ENCODE measurements around the gene SLCO2A1. TPM values are rescaled to one million over a fixed set of nuclear protein-coding genes. Genes with fewer than 3 reads are reported as not detected.

The SLCO2A1 gene
- total RNA-seq, 3 donors from 2014 or later, result 4.2 to 11.1 (median 7.5) TPM

DNA sequence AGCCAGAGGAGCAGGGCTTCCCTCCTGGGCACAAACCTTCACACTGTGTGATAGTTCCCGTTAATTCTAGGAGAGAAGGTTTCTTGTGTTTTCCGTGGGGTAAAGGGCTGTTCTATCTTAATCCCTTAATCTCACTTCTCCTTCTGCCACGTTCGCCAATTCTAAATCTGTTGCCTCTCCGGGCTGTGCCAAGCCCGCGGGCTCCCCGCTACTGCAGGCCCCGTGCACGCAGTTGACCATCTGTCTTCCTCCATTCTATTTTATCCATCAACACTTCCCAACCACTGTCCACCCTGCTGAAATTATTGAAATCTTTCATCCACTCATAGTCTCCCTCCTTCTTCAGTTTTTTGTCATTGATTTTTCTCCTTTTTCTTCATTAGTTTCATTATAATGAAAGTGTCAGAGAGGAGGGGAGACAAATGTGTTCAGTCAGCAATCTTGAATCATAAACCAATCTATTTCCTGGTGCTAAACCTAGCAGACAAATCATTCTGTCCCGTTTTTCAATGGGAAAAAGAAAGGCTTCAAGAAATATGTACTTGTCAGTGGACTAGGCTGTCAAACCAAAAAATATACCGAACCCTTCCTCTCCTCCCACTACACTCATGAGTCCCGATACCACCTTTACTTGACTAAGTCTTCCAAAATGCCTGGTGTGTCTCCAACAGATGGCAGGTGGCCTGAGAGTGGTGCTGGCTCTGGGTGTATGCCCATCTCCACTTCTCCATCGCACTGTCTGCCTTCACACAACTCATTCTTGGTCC, 39.6 kb downstream of the SLCO2A1 start:
- Histone ChIP-seq H3K27ac (peak overlapping the region in 1 of 2 donors; percentile 3), H3K27me3 (no peaks in the 10 kb centered on the region), H3K4me3 (no peak overlapping the region)

DNA sequence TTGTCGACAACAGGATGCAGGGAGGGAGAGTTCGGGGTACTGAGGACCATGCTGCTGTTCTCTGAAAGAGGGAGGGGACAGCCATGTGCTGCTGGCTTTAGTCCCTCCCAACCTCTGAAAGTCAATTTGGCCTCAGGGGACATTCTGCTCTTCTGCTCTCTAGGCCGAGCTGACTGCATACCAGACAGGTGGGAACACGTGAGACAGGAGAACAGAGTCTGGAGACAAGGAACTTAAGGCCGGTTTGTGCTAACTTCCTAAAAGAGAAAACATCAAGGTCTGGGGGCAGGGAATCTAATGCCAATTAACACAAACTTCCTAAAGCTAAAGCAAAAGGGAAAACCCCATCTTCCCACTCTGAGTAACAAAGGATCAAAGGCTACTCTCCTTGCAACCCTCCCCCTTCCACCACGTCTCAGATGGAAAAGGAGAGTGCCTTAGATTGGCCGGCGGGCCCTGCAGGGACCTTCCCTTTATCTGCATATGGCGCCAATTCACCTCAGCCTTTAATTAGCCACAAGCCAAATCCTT, 41.0 kb downstream of the SLCO2A1 start:
- H3K27me3 ChIP-seq, result no peaks in the 10 kb centered on the region
- H3K4me1 ChIP-seq, result no peaks in the 10 kb centered on the region
- no peak overlapping the region for H3K4me3 ChIP-seq
- H3K36me3 ChIP-seq, result no peaks in the 10 kb centered on the region
- H3K9me3 ChIP-seq, result no peaks in the 10 kb centered on the region
- H3K27ac ChIP-seq, result peak overlapping the region in 1 of 2 donors; percentile 17
- peak in 1 of 2 donors; percentile 61 for DNase-seq (ENCODE audit: low spot score in 2 of 2)
- intact Hi-C loops (cut with DNase I; ENCODE audit: low total_unique reads), result no loop called here
- TF ChIP-seq, protein P1, sequence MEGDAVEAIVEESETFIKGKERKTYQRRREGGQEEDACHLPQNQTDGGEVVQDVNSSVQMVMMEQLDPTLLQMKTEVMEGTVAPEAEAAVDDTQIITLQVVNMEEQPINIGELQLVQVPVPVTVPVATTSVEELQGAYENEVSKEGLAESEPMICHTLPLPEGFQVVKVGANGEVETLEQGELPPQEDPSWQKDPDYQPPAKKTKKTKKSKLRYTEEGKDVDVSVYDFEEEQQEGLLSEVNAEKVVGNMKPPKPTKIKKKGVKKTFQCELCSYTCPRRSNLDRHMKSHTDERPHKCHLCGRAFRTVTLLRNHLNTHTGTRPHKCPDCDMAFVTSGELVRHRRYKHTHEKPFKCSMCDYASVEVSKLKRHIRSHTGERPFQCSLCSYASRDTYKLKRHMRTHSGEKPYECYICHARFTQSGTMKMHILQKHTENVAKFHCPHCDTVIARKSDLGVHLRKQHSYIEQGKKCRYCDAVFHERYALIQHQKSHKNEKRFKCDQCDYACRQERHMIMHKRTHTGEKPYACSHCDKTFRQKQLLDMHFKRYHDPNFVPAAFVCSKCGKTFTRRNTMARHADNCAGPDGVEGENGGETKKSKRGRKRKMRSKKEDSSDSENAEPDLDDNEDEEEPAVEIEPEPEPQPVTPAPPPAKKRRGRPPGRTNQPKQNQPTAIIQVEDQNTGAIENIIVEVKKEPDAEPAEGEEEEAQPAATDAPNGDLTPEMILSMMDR (IDR thresholded peaks at IDR 0.05), result no peak
- no peak for TF ChIP-seq POLR2AphosphoS5 (IDR thresholded peaks at IDR 0.05)
- TF ChIP-seq POLR2A (IDR thresholded peaks at IDR 0.05), result no peak

More for the DNA sequence above, 39.6 kb downstream of the SLCO2A1 start:
- no peak for TF ChIP-seq POLR2AphosphoS5 (IDR thresholded peaks at IDR 0.05)
- no peak for TF ChIP-seq POLR2A (IDR thresholded peaks at IDR 0.05)
- TF ChIP-seq, protein P1 (IDR thresholded peaks at IDR 0.05), result no peak
- no peaks in the 10 kb centered on the region for H3K36me3 ChIP-seq
- no peaks in the 10 kb centered on the region for H3K9me3 ChIP-seq
- DNase-seq (ENCODE audit: low spot score in 2 of 2), result no peak
- H3K4me1 ChIP-seq, result no peaks in the 10 kb centered on the region
- intact Hi-C loops (cut with DNase I; ENCODE audit: low total_unique reads), result no loop called here

DNA sequence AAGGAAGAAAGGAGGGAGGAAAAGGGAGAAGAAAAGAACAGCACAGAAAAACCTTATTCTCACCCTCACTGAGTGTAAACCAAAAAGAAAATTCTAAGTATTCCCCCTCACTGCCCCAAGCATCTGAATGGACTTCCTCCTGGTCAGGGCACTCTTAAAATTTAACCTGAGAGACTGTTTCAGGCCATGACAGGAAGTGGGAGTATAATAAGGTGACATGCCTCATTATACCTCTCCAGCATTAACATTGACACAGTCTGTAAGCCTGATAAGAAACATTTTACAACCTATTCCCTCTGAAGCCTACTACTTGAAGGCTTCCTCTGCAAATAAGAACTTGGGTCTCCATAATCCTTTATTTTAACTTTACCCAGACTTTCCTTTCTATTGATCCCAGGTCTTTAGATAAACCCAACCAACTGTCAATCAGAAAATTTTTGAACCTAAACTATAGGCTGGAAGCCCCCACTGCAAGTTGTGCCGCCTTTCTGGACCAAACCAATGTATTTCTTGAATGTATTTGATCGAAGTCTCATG, 41.7 kb downstream of the SLCO2A1 start:
- Histone ChIP-seq H3K27me3 (no peaks in the 10 kb centered on the region), H3K4me3 (no peak overlapping the region), H3K9me3 (no peaks in the 10 kb centered on the region), H3K4me1 (no peaks in the 10 kb centered on the region), H3K27ac (peak overlapping the region in 1 of 2 donors; percentile 17), H3K36me3 (no peaks in the 10 kb centered on the region)
- intact Hi-C loops (cut with DNase I; ENCODE audit: low total_unique reads), result no loop called here
- DNase-seq (ENCODE audit: low spot score in 2 of 2), result no peak
- no peak for TF ChIP-seq POLR2A (IDR thresholded peaks at IDR 0.05)
- TF ChIP-seq POLR2AphosphoS5 (IDR thresholded peaks at IDR 0.05), result no peak
- TF ChIP-seq, protein P1 (IDR thresholded peaks at IDR 0.05), result no peak

DNA sequence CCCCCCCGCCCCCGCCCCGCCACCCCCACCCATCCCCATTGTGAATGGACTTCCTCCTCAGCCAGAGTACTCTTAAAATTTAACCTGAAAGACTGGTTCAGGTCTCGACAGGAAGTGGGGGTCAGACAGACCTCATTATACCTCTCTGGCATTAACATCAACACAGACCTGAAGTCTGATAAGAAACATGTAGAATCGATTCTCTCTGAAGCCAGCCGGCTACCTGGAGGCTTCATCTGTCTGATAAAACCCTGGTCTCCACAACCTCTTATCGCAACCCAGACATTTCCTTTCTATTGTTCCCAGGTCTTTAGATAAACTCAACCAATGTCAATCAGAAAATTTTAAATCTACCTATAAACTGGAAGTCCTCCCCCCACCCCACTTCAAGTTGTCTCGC, 42.6 kb downstream of the SLCO2A1 start:
- Histone ChIP-seq H3K4me1 (no peaks in the 10 kb centered on the region), H3K4me3 (no peak overlapping the region), H3K27ac (no peak overlapping the region), H3K9me3 (no peaks in the 10 kb centered on the region), H3K36me3 (no peaks in the 10 kb centered on the region), H3K27me3 (no peaks in the 10 kb centered on the region)
- no peak for TF ChIP-seq POLR2AphosphoS5 (IDR thresholded peaks at IDR 0.05)
- TF ChIP-seq, protein P1 (IDR thresholded peaks at IDR 0.05), result no peak
- intact Hi-C loops (cut with DNase I; ENCODE audit: low total_unique reads), result no loop called here
- DNase-seq (ENCODE audit: low spot score in 2 of 2), result no peak

DNA sequence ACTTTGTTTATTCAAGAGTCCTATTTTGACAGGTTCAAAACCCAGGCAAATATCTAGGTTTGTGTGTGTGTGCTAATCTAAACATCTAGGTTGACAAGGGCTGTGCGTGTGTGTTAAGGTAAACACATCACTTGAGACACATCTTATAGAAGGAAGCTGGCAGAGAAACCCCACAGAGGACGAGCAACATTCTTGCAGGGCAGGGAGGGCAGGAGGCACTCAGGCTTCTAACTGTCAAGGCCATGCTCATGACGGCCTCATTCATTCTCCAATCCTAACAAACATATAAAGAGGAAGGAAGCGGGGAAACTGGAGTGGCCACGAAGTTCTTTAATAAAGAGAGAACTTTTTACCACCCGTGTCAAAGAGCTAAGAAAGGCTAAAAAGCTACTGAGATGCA, 43.4 kb downstream of the SLCO2A1 start:
- intact Hi-C loops (cut with DNase I; ENCODE audit: low total_unique reads), result no loop called here
- TF ChIP-seq POLR2A (IDR thresholded peaks at IDR 0.05) (no peak), POLR2AphosphoS5 (IDR thresholded peaks at IDR 0.05) (no peak)
- TF ChIP-seq, protein P1 (IDR thresholded peaks at IDR 0.05), result no peak
- DNase-seq (ENCODE audit: low spot score in 2 of 2), result no peak
- H3K36me3 ChIP-seq, result no peaks in the 10 kb centered on the region
- no peaks in the 10 kb centered on the region for H3K27me3 ChIP-seq
- H3K4me3 ChIP-seq, result no peak overlapping the region
- H3K27ac ChIP-seq, result no peak overlapping the region
- H3K9me3 ChIP-seq, result no peaks in the 10 kb centered on the region
- no peaks in the 10 kb centered on the region for H3K4me1 ChIP-seq

All from breast epithelium (tissue), 4 donors.